Osteocyte (in vitro differentiated cells): Measurements from ENCODE around the gene CKM. TPM values are rescaled to one million over a fixed set of nuclear protein-coding genes. Genes with fewer than 3 reads are reported as not detected.

Experiments used
- DNase-seq: peaks from one replicate; pipeline ENCODE4 v3.0.0; 2021; ENCODE audit warnings: mixed read lengths; ENCODE audit not compliant: unreplicated experiment; ENCODE audit errors: extremely low spot score
- H3K27ac Mint-ChIP-seq: one replicate; pipeline ENCODE4 v1.8.0; 2021; ENCODE audit warnings: mild to moderate bottlenecking, mixed read lengths; ENCODE audit not compliant: unreplicated experiment
- H3K27me3 Mint-ChIP-seq: one replicate; pipeline ENCODE4 v1.8.0; 2021; ENCODE audit warnings: mixed read lengths; ENCODE audit not compliant: unreplicated experiment
- H3K36me3 Mint-ChIP-seq: one replicate; pipeline ENCODE4 v1.8.0; 2021; ENCODE audit warnings: mixed read lengths; ENCODE audit not compliant: unreplicated experiment
- H3K4me1 Mint-ChIP-seq: one replicate; pipeline ENCODE4 v1.8.0; 2021; ENCODE audit warnings: mixed read lengths; ENCODE audit not compliant: unreplicated experiment
- H3K4me3 Mint-ChIP-seq: one replicate; pipeline ENCODE4 v1.8.0; 2021; ENCODE audit warnings: mild to moderate bottlenecking, moderate library complexity, mixed read lengths; ENCODE audit not compliant: unreplicated experiment
- H3K9me3 Mint-ChIP-seq: one replicate; pipeline ENCODE4 v1.8.0; 2021; ENCODE audit warnings: mixed read lengths; ENCODE audit not compliant: unreplicated experiment
- CTCF ChIP-seq: fragments of 200-600 bp; sonication (generic); IDR thresholded peaks from 2 replicates; pipeline ENCODE4 v1.5.0; 2021; ENCODE audit warnings: antibody characterized with exemption, mild to moderate bottlenecking, moderate library complexity
- total RNA-seq: library from RNA; stranded (reverse); gene quantifications from 2 replicates; pipeline ENCODE4 v1.2.1, GENCODE V29; 2021

The CKM gene
- total RNA-seq, 1 donor from 2014 or later: not detected

GRCh38 chr19:45345506-45345860 is 22.8 kb upstream of the CKM start:
- no peak for TF ChIP-seq CTCF

GRCh38 chr19:45344621-45345505 is 22.2 kb upstream of the CKM start:
- H3K36me3 Mint-ChIP-seq: no peaks in the 10 kb centered on the region
- no peak overlapping the region for H3K4me3 Mint-ChIP-seq
- peaks cover 2% of the 10 kb centered on the region for H3K27me3 Mint-ChIP-seq
- DNase-seq: no peak
- H3K4me1 Mint-ChIP-seq: peaks cover 3% of the 10 kb centered on the region
- no peak overlapping the region for H3K27ac Mint-ChIP-seq
- TF ChIP-seq CTCF: no peak
- no peaks in the 10 kb centered on the region for H3K9me3 Mint-ChIP-seq

More at GRCh38 chr19:45345506-45345860, 22.8 kb upstream of the CKM start:
- Mint-ChIP-seq H3K4me3 (no peak overlapping the region), H3K9me3 (no peaks in the 10 kb centered on the region), H3K27me3 (peaks cover 2% of the 10 kb centered on the region), H3K36me3 (peaks cover 4% of the 10 kb centered on the region), H3K27ac (no peak overlapping the region), H3K4me1 (no peaks in the 10 kb centered on the region)
- DNase-seq: no peak

- no peaks in the 10 kb centered on the region for H3K36me3 Mint-ChIP-seq
- H3K4me1 Mint-ChIP-seq: peaks cover 6% of the 10 kb centered on the region
- H3K27ac Mint-ChIP-seq: no peak overlapping the region
- H3K4me3 Mint-ChIP-seq: no peak overlapping the region
- H3K9me3 Mint-ChIP-seq: no peaks in the 10 kb centered on the region
- H3K27me3 Mint-ChIP-seq: peaks cover 2% of the 10 kb centered on the region
- no peak for TF ChIP-seq CTCF
- no peak for DNase-seq
These were observed 20.2 kb upstream of the CKM start for GRCh38 chr19:45342911-45343310.

- Mint-ChIP-seq H3K36me3 (no peaks in the 10 kb centered on the region), H3K9me3 (no peaks in the 10 kb centered on the region), H3K4me3 (no peak overlapping the region), H3K27ac (no peak overlapping the region), H3K4me1 (peaks cover 6% of the 10 kb centered on the region), H3K27me3 (peaks cover 2% of the 10 kb centered on the region)
- no peak for TF ChIP-seq CTCF
- no peak for DNase-seq
These were observed 18.3 kb upstream of the CKM start for GRCh38 chr19:45340899-45341453.

- H3K9me3 Mint-ChIP-seq: no peaks in the 10 kb centered on the region
- H3K4me3 Mint-ChIP-seq: no peak within 1 kb of the TSS
- peaks cover 6% of the 10 kb centered on the region for H3K4me1 Mint-ChIP-seq
- H3K27me3 Mint-ChIP-seq: peaks cover 2% of the 10 kb centered on the region
- no peak within 1 kb of the TSS for H3K27ac Mint-ChIP-seq
- H3K36me3 Mint-ChIP-seq: no peaks in the 10 kb centered on the region
- DNase-seq: no peak
- TF ChIP-seq CTCF: no peak
These were observed 17.7 kb upstream of the CKM start, which contains the start of gene KLC3 for GRCh38 chr19:45340232-45340898. KLC3 (plus strand) TSS chr19:45340750; CDS start chr19:45345542, 4,792 bp downstream.
